Measurements from ENCODE around the gene KIAA0930. TPM values are rescaled to one million over a fixed set of nuclear protein-coding genes. Genes with fewer than 3 reads are reported as not detected.
A peak's percentile ranks its signal among the peaks of the same experiment; 100 is the strongest.

The KIAA0930 gene
- 103 to 109 TPM (median 109 TPM) in 3 replicates for total RNA-seq
- long read RNA-seq, full-length matches to known transcripts: 214 of 250 reads
- long read RNA-seq, partial matches to known transcripts: 18 of 250 reads
- long read RNA-seq, other reads (novel, unspliced or antisense): 18 of 250 reads

DNA sequence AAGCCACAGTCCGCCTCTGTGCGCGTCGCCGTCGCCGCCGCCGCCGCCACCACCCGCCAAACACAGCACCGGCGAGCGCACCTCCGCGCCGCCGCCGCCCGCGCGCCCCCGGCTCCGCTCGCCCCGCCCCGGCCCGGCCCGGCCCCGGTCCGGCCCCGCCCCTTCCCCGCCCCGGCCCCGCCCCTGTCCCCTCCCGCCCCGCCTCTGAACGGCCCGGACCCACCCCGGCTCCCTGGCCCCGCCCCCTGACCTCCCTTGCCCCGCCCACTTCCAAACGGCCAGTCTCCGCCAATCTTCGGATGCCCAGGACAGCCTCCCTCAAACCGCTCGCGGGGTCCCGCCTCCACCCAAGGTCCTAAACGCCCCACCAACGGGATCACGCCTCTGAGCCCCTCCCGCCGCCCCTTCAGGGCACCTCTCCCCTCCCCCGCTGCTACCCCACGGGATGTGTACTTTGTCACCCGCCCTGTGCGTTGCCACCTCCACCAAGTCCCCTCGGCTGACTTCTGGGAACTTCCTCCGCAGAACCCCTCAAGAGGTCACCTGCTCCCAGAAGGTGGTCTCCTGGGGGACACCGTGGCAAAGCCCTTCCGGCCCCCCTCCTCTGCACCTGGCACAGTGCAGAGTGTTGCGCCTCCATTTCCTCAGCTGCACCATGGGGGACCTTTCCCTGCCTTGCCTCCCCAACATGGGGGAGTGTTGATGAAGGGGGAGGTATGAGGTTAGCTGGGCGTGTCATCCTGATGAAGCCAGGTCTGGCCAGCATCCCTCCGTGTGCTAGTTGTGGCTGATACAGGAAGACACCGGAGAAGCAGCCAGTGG is at the start of gene KIAA0930:
Gene KIAA0930, minus strand, starts transcription at position 85 of the 822 bp plus-strand sequence. CDS start 191 bp downstream, outside the sequence.
- Mint-ChIP-seq H3K36me3 (ENCODE audit: low read depth) (peaks cover 3% of the 10 kb centered on the region), H3K27ac (ENCODE audit: unreplicated experiment) (peak within 1 kb of the TSS; percentile 77), H3K4me1 (ENCODE audit: low read depth) (peaks cover 39% of the 10 kb centered on the region), H3K4me3 (ENCODE audit: unreplicated experiment) (peak within 1 kb of the TSS; percentile 97), H3K9me3 (ENCODE audit: low read depth) (no peaks in the 10 kb centered on the region), H3K27me3 (ENCODE audit: low read depth) (no peaks in the 10 kb centered on the region)
- no peak for DNase-seq (ENCODE audit: low spot score)
- TF ChIP-seq, protein P1, sequence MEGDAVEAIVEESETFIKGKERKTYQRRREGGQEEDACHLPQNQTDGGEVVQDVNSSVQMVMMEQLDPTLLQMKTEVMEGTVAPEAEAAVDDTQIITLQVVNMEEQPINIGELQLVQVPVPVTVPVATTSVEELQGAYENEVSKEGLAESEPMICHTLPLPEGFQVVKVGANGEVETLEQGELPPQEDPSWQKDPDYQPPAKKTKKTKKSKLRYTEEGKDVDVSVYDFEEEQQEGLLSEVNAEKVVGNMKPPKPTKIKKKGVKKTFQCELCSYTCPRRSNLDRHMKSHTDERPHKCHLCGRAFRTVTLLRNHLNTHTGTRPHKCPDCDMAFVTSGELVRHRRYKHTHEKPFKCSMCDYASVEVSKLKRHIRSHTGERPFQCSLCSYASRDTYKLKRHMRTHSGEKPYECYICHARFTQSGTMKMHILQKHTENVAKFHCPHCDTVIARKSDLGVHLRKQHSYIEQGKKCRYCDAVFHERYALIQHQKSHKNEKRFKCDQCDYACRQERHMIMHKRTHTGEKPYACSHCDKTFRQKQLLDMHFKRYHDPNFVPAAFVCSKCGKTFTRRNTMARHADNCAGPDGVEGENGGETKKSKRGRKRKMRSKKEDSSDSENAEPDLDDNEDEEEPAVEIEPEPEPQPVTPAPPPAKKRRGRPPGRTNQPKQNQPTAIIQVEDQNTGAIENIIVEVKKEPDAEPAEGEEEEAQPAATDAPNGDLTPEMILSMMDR (IDR thresholded peaks at IDR 0.05): no peak

DNA sequence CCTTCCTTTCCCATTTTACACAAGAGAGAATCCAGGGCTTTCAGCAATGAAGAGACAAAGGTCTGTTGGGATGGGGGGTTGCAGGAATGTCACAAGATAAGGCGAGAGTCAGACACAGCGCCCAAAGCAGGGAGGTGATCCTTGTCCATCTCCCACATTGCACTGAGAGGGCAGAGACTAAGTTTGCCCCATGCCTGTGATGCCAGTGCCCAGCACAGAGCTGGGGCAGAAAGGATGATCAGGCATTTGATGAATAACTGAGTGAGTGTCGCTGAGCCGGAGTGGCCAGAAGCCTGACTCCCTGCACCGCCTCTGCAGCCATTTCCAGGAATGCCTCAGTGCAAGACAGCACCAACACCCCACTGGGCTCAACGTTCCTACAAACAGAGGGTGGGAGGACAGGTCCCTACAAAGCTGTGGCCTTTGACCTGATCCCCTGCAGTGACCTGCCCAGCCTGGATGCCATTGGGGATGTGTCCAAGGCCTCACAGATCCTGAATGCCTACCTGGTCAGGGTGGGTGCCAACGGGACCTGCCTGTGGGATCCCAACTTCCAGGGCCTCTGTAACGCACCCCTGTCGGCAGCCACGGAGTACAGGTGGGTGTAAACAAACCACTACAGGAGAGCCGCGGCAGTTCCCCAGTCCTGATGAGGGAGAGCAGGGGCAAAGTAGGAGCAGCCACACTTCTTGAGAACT is 46.3 kb upstream of the KIAA0930 start:
- no peak for DNase-seq (ENCODE audit: low spot score)
- TF ChIP-seq, protein P1 (IDR thresholded peaks at IDR 0.05): no peak
- Mint-ChIP-seq H3K9me3 (ENCODE audit: low read depth) (no peaks in the 10 kb centered on the region), H3K27me3 (ENCODE audit: low read depth) (peaks cover 18% of the 10 kb centered on the region), H3K27ac (ENCODE audit: unreplicated experiment) (peak overlapping the region; percentile 12), H3K36me3 (ENCODE audit: low read depth) (no peaks in the 10 kb centered on the region), H3K4me3 (ENCODE audit: unreplicated experiment) (no peak overlapping the region), H3K4me1 (ENCODE audit: low read depth) (peaks cover 6% of the 10 kb centered on the region)

- H3K27me3 Mint-ChIP-seq (ENCODE audit: low read depth): peaks cover 20% of the 10 kb centered on the region
- H3K27ac Mint-ChIP-seq (ENCODE audit: unreplicated experiment): no peak overlapping the region
- peak overlapping the region; percentile 10 for H3K4me3 Mint-ChIP-seq (ENCODE audit: unreplicated experiment)
- H3K4me1 Mint-ChIP-seq (ENCODE audit: low read depth): peaks cover 6% of the 10 kb centered on the region
- no peaks in the 10 kb centered on the region for H3K9me3 Mint-ChIP-seq (ENCODE audit: low read depth)
- no peak for DNase-seq (ENCODE audit: low spot score)
- H3K36me3 Mint-ChIP-seq (ENCODE audit: low read depth): no peaks in the 10 kb centered on the region
- TF ChIP-seq, protein P1 (IDR thresholded peaks at IDR 0.05): peak; percentile 37
Observed at GRCh38 chr22:45285263-45286058, 44.8 kb upstream of the KIAA0930 start.

GRCh38 chr22:45284705-45285262 is 44.1 kb upstream of the KIAA0930 start, which contains the start of gene UPK3A:
TSS of gene UPK3A (plus strand) at chr22:45284949. CDS start at chr22:45285014, 65 bp downstream.
- Mint-ChIP-seq H3K9me3 (ENCODE audit: low read depth) (no peaks in the 10 kb centered on the region), H3K27me3 (ENCODE audit: low read depth) (peaks cover 20% of the 10 kb centered on the region), H3K36me3 (ENCODE audit: low read depth) (no peaks in the 10 kb centered on the region), H3K27ac (ENCODE audit: unreplicated experiment) (no peak within 1 kb of the TSS), H3K4me3 (ENCODE audit: unreplicated experiment) (peak within 1 kb of the TSS; percentile 10), H3K4me1 (ENCODE audit: low read depth) (peaks cover 10% of the 10 kb centered on the region)
- DNase-seq (ENCODE audit: low spot score): no peak
- TF ChIP-seq, protein P1 (IDR thresholded peaks at IDR 0.05): no peak

Measured in chondrocyte (in vitro differentiated cells).